Suppressor macrophage treated with lipopolysaccharide for 1 hour (primary cell): ENCODE results near the gene BLNK.

ENCODE experiments used
- DNase-seq, 3 donors: peaks; one replicate each; pipeline ENCODE4 v3.0.0-alpha.2; 2020 to 2022

Gene BLNK

GRCh38 chr10:96287392-96288105 lies 16.2 kb upstream of the BLNK start:
- DNase-seq: no peak

GRCh38 chr10:96285331-96285752 lies 14.0 kb upstream of the BLNK start:
- DNase-seq: no peak

- DNase-seq: no peak
Observed at GRCh38 chr10:96283756-96284155, 12.4 kb upstream of the BLNK start.

GRCh38 chr10:96283351-96283750 lies 12.0 kb upstream of the BLNK start:
- no peak for DNase-seq

- DNase-seq: no peak
Observed at GRCh38 chr10:96281444-96282029, 10.2 kb upstream of the BLNK start.

- DNase-seq: no peak
Observed at GRCh38 chr10:96280859-96281258, 9.5 kb upstream of the BLNK start.

- DNase-seq: peak in 1 of 3 donors; percentile 39
Observed at GRCh38 chr10:96279191-96279641, 7.8 kb upstream of the BLNK start.

- no peak for DNase-seq
Observed at GRCh38 chr10:96276831-96277230, 5.5 kb upstream of the BLNK start.

GRCh38 chr10:96276426-96276825 lies 5.1 kb upstream of the BLNK start:
- DNase-seq: no peak

- no peak for DNase-seq
Observed at GRCh38 chr10:96275685-96276418, 4.5 kb upstream of the BLNK start.

GRCh38 chr10:96272316-96273280 lies 1.2 kb upstream of the BLNK start:
- no peak for DNase-seq

- DNase-seq: peak; percentile 81 to 87 (median 86)
Observed at GRCh38 chr10:96270571-96270970, 798 bp downstream of the BLNK start.

- no peak for DNase-seq
Observed at GRCh38 chr10:96269438-96270300, 1.7 kb downstream of the BLNK start.

- DNase-seq: no peak
Observed at GRCh38 chr10:96268341-96268909, 2.9 kb downstream of the BLNK start.

- DNase-seq: no peak
Observed at GRCh38 chr10:96267234-96267705, 4.1 kb downstream of the BLNK start.

- no peak for DNase-seq
Observed at GRCh38 chr10:96266118-96266770, 5.1 kb downstream of the BLNK start.

- DNase-seq: no peak
Observed at GRCh38 chr10:96264938-96265337, 6.4 kb downstream of the BLNK start.

GRCh38 chr10:96263669-96264068 lies 7.7 kb downstream of the BLNK start:
- DNase-seq: peak; percentile 45 to 74 (median 49)

GRCh38 chr10:96263176-96263575 lies 8.2 kb downstream of the BLNK start:
- DNase-seq: no peak

- peak in 1 of 3 donors; percentile 32 for DNase-seq
Observed at GRCh38 chr10:96261930-96262329, 9.4 kb downstream of the BLNK start.

GRCh38 chr10:96261132-96261531 lies 10.2 kb downstream of the BLNK start:
- peak in 2 of 3 donors; percentile 35 to 48 for DNase-seq
